ENCODE measurements around the gene ZSWIM1. TPM values are rescaled to one million over a fixed set of nuclear protein-coding genes. Genes with fewer than 3 reads are reported as not detected.

ZSWIM1 gene
- total and polyA plus RNA-seq, 8 donors, result 1.7 to 13.4 (median 3.5) TPM

DNA sequence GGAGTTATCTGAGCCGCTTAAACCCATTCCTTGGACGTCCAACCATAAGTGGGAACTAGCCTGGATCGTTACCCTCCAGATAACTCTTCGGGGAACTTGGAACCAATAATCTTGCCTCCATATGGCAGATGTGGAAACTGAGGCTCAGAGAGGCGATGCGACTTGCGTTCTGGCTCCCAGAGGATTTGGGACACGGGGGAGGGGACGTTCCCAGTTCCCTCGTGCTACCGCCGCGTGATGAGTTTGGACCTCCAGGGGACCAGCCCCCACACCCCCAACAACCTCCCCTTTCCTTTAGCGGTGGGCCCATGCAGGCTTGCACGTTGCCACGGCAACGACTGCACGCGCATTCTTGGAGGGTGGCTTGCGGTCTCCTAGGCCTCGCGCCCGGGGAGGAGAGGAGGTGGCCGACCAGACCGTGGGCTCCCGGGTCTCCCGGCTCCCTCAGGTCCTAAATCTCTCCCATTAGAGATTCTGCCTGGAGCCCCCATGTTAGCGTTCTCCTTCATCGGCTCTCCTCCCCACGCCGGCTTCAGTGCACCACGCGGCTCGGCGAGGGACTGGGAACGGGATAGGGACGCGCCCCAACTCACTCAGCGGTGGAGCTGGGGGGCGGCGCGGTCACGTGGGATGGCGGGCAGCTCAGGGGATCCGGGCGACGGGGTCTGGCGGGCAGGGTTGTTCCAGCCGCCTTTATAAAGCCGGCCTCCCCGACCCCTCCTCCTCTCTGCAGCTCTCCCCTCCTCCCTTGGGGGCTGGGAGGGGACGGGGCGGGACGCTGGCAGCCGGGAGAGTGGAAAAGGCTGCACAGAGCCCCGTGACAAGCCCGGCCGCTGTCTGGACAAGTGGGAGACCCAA is 30.7 kb downstream of the ZSWIM1 start, which contains the start of gene PLTP:
TSS of gene PLTP (minus strand) at position 670 of the 858 bp plus-strand sequence. CDS start 703 bp downstream, outside the sequence.
- DNase-seq, result peak; percentile 58 to 88
- intact Hi-C loops (cut with DNase I; ENCODE audit: low total_unique reads), result no loop called here
- peak within 1 kb of the TSS; percentile 54 to 61 (median 58) for H3K4me3 ChIP-seq
- H3K4me1 ChIP-seq, result peaks cover 13 to 54% (median 25%) of the 10 kb centered on the region in 4 donors
- H3K27me3 ChIP-seq, result peaks cover 0 to 11% (median 0%) of the 10 kb centered on the region in 3 donors
- peaks cover 0 to 18% (median 5%) of the 10 kb centered on the region in 4 donors for H3K36me3 ChIP-seq
- WGBS, 5 donors, result 0 to 3% (median 2%) methylated on average over 19 to 58 of the region's 58 CpGs
- TF ChIP-seq EP300 (IDR thresholded peaks at IDR 0.05) (no peak), POLR2AphosphoS5 (IDR thresholded peaks at IDR 0.05) (peak in 2 of 3 donors; percentile 51 to 77)
- H3K9me3 ChIP-seq, result no peaks in the 10 kb centered on the region
- H3K27ac ChIP-seq, result peak within 1 kb of the TSS; percentile 84 to 88 (median 85)

DNA sequence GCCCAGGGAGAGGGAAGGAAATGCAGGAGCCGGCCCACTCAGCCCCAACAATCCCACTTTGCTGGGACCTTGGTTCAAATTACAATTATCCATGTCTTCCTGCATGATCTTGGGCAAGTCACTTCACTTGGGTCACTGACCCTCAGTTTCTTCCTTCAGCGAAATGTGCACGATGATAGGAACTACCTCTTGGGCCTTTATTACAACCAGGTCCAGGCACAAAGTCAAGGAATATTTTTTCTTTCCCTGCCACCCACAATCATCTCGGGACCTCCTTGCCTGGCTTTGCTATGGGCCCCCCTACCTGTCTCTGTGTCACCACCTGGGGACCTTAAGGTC is 31.3 kb downstream of the ZSWIM1 start:
- TF ChIP-seq, protein P1, sequence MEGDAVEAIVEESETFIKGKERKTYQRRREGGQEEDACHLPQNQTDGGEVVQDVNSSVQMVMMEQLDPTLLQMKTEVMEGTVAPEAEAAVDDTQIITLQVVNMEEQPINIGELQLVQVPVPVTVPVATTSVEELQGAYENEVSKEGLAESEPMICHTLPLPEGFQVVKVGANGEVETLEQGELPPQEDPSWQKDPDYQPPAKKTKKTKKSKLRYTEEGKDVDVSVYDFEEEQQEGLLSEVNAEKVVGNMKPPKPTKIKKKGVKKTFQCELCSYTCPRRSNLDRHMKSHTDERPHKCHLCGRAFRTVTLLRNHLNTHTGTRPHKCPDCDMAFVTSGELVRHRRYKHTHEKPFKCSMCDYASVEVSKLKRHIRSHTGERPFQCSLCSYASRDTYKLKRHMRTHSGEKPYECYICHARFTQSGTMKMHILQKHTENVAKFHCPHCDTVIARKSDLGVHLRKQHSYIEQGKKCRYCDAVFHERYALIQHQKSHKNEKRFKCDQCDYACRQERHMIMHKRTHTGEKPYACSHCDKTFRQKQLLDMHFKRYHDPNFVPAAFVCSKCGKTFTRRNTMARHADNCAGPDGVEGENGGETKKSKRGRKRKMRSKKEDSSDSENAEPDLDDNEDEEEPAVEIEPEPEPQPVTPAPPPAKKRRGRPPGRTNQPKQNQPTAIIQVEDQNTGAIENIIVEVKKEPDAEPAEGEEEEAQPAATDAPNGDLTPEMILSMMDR (IDR thresholded peaks at IDR 0.05), result no peak
- TF ChIP-seq EP300 (IDR thresholded peaks at IDR 0.05) (no peak), POLR2A (IDR thresholded peaks at IDR 0.05) (no peak), POLR2AphosphoS5 (IDR thresholded peaks at IDR 0.05) (no peak)
- Histone ChIP-seq H3K4me1 (peaks cover 13 to 57% (median 25%) of the 10 kb centered on the region in 4 donors), H3K4me3 (peak overlapping the region; percentile 54 to 61 (median 58)), H3K36me3 (peaks cover 0 to 12% (median 2%) of the 10 kb centered on the region in 4 donors), H3K9me3 (no peaks in the 10 kb centered on the region), H3K27me3 (peaks cover 0 to 11% (median 0%) of the 10 kb centered on the region in 3 donors), H3K27ac (peak overlapping the region; percentile 84 to 88 (median 85))
- intact Hi-C loops (cut with DNase I; ENCODE audit: low total_unique reads), result no loop called here
- 19 to 45% (median 30%) methylated on average over 4 of the region's 4 CpGs for WGBS, 5 donors
- DNase-seq, result no peak

DNA sequence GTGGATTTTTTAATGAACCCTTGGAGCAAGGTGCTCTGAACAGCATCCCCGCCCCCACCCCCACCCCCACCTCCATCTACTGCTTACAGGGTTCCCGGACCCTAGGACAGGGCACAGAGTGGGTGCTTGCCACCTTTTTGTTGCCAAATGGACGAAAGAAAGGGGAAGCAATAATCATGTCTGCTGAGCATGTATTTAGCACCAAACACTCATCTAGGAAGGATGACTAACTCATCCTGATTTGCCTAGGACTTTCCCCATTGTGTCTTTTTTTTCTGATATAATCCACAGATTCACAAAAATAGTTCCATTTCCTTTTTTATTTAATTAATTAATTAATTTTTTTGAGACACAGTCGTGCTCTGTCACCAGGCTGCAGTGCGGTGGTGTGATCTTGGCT is 32.1 kb downstream of the ZSWIM1 start:
- H3K9me3 ChIP-seq, result no peaks in the 10 kb centered on the region
- H3K4me3 ChIP-seq, result no peak overlapping the region
- peak overlapping the region in 2 of 5 donors; percentile 84 to 86 for H3K27ac ChIP-seq
- 56 to 72% (median 64%) methylated on average over 5 of the region's 5 CpGs for WGBS, 5 donors
- TF ChIP-seq POLR2A (IDR thresholded peaks at IDR 0.05) (no peak), EP300 (IDR thresholded peaks at IDR 0.05) (no peak), POLR2AphosphoS5 (IDR thresholded peaks at IDR 0.05) (no peak)
- TF ChIP-seq, protein P1 (IDR thresholded peaks at IDR 0.05), result no peak
- intact Hi-C loops (cut with DNase I; ENCODE audit: low total_unique reads), result no loop called here
- H3K36me3 ChIP-seq, result peaks cover 0 to 4% (median 0%) of the 10 kb centered on the region in 4 donors
- DNase-seq, result no peak
- H3K4me1 ChIP-seq, result peaks cover 13 to 58% (median 28%) of the 10 kb centered on the region in 4 donors
- H3K27me3 ChIP-seq, result peaks cover 0 to 11% (median 0%) of the 10 kb centered on the region in 3 donors

DNA sequence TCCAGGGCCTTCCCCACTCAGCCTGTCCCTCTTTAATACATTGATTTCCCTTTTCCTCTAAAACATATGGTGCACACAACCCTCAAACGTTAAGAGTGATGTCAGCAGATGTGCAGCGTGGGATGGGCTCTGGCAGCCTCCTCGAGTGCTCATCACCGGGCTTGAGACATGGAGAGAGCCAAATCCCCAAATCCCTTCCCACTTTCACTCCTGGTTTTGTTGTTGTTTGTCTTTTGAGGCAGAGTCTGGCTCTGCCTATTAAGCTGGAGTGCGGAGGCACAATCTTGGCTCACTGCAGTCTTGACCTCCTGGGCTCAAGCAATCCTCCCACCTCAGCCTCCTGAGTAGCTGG is 36.7 kb downstream of the ZSWIM1 start:
- H3K4me3 ChIP-seq, result no peak overlapping the region
- peak overlapping the region; percentile 29 to 83 (median 52) for H3K27ac ChIP-seq
- TF ChIP-seq EP300 (IDR thresholded peaks at IDR 0.05), result no peak
- no peak for TF ChIP-seq POLR2AphosphoS5 (IDR thresholded peaks at IDR 0.05)
- TF ChIP-seq POLR2A (IDR thresholded peaks at IDR 0.05), result no peak
- TF ChIP-seq, protein P1 (IDR thresholded peaks at IDR 0.05), result no peak
- intact Hi-C loops (cut with DNase I; ENCODE audit: low total_unique reads), result no loop called here
- H3K9me3 ChIP-seq, result no peaks in the 10 kb centered on the region
- peak in 1 of 2 donors; percentile 83 for DNase-seq
- no peaks in the 10 kb centered on the region for H3K27me3 ChIP-seq
- H3K4me1 ChIP-seq, result peaks cover 19 to 67% (median 37%) of the 10 kb centered on the region in 4 donors
- no peaks in the 10 kb centered on the region for H3K36me3 ChIP-seq
- WGBS, 5 donors, result 63 to 83% (median 70%) methylated on average over 5 of the region's 5 CpGs

All from stomach (tissue), 9 donors.